HEK293 (cell line): Measurements from ENCODE around the gene GPRC5B.

Source experiments
- FEZF1 ChIP-seq: fragments of 450-650 bp; formaldehyde crosslinking; IDR thresholded peaks from 2 replicates; pipeline ENCODE4 v1.5.1; 2016; ENCODE audit warnings: missing biosample characterization, missing genetic modification characterization
- SP2 ChIP-seq: fragments of 450-650 bp; formaldehyde crosslinking; IDR thresholded peaks from 2 replicates; pipeline ENCODE4 v1.5.1; 2016; ENCODE audit warnings: missing biosample characterization, missing genetic modification characterization
- SP7 ChIP-seq: fragments of 450-650 bp; formaldehyde crosslinking; IDR thresholded peaks from 2 replicates; pipeline ENCODE4 v1.5.1; 2016; ENCODE audit warnings: missing biosample characterization, missing genetic modification characterization
- TCF7L2 ChIP-seq: IDR thresholded peaks from 2 replicates; pipeline ENCODE4 v1.6.1; 2011; ENCODE audit warnings: low read depth, mild to moderate bottlenecking, inconsistent platforms, low read length, moderate library complexity, borderline replicate concordance
- ZNF16 ChIP-seq: fragments of 450-650 bp; formaldehyde crosslinking; IDR thresholded peaks from 2 replicates; pipeline ENCODE4 v1.5.1; 2016; ENCODE audit warnings: low read depth, missing biosample characterization, missing genetic modification characterization
- ZNF561 ChIP-seq: fragments of 450-650 bp; IDR thresholded peaks from 2 replicates; pipeline ENCODE4 v1.5.1; 2018; ENCODE audit warnings: missing biosample characterization, missing genetic modification characterization, borderline replicate concordance
- ZNF830 ChIP-seq: fragments of 450-650 bp; IDR thresholded peaks from 2 replicates; pipeline ENCODE4 v1.5.0; 2018; ENCODE audit warnings: missing biosample characterization, missing genetic modification characterization, low read depth, mild to moderate bottlenecking, moderate library complexity
- ZNF837 ChIP-seq: fragments of 450-650 bp; formaldehyde crosslinking; IDR thresholded peaks from 2 replicates; pipeline ENCODE4 v1.5.1; 2016; ENCODE audit warnings: missing biosample characterization, missing genetic modification characterization
- TF ChIP-seq, protein P1 (sequence below): fragments of 450-650 bp; formaldehyde crosslinking; IDR thresholded peaks from 2 replicates; pipeline ENCODE4 v1.5.1; 2016; ENCODE audit warnings: missing biosample characterization, missing genetic modification characterization

DNA sequence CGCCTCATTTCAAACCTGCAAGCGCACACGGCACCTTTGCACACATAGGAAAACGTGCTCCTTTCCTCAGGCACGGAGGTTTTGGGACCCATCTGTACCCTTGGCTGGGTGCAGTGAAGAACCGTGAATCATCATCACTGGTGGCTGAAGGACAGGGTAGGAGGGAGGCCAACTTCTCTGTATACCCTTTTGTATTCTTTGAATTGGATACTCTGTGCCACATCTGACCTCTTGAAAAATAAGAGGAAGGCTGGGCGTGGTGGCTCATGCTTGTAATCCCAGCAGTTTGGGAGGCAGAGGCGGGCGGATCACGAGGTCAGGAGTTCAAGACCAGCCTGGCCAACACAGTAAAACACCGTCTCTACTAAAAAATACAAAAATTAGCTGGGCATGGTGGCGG, 11.7 kb downstream of the GPRC5B start:
- TF ChIP-seq TCF7L2, result no peak
- no peak for TF ChIP-seq SP7 (tag by site-specific recombination)
- TF ChIP-seq SP2 (tag by site-specific recombination), result no peak
- no peak for TF ChIP-seq ZNF561 (tag by site-specific recombination)
- TF ChIP-seq ZNF830 (tag by site-specific recombination), result no peak
- TF ChIP-seq, protein P1, sequence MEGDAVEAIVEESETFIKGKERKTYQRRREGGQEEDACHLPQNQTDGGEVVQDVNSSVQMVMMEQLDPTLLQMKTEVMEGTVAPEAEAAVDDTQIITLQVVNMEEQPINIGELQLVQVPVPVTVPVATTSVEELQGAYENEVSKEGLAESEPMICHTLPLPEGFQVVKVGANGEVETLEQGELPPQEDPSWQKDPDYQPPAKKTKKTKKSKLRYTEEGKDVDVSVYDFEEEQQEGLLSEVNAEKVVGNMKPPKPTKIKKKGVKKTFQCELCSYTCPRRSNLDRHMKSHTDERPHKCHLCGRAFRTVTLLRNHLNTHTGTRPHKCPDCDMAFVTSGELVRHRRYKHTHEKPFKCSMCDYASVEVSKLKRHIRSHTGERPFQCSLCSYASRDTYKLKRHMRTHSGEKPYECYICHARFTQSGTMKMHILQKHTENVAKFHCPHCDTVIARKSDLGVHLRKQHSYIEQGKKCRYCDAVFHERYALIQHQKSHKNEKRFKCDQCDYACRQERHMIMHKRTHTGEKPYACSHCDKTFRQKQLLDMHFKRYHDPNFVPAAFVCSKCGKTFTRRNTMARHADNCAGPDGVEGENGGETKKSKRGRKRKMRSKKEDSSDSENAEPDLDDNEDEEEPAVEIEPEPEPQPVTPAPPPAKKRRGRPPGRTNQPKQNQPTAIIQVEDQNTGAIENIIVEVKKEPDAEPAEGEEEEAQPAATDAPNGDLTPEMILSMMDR (tag by site-specific recombination), result no peak
- no peak for TF ChIP-seq FEZF1
- no peak for TF ChIP-seq ZNF16 (tag by site-specific recombination)
- TF ChIP-seq ZNF837, result no peak
